SW480 (cell line): ENCODE data around the gene PRSS1.
A peak's percentile ranks its signal among the peaks of the same experiment; 100 is the strongest.

Experiments
- DNase-seq: peaks from one replicate; pipeline ENCODE4 v3.0.0-alpha.2; 2016; ENCODE audit warnings: low spot score

Gene PRSS1

GRCh38 chr7:142795339-142795863, 46.1 kb downstream of the PRSS1 start:
- peak; percentile 97 for DNase-seq

- no peak for DNase-seq
Measured at GRCh38 chr7:142796001-142796500, 46.8 kb downstream of the PRSS1 start.

GRCh38 chr7:142796501-142797390, 47.5 kb downstream of the PRSS1 start:
- DNase-seq = no peak

GRCh38 chr7:142797391-142798377, 48.4 kb downstream of the PRSS1 start:
- no peak for DNase-seq

- no peak for DNase-seq
Measured at GRCh38 chr7:142798451-142799436, 49.5 kb downstream of the PRSS1 start.

GRCh38 chr7:142799437-142799835, 50.2 kb downstream of the PRSS1 start:
- no peak for DNase-seq

GRCh38 chr7:142800088-142800487, 50.8 kb downstream of the PRSS1 start:
- DNase-seq = no peak

GRCh38 chr7:142800699-142801260, 51.5 kb downstream of the PRSS1 start:
- no peak for DNase-seq

GRCh38 chr7:142801601-142802295, 52.5 kb downstream of the PRSS1 start:
- no peak for DNase-seq

- no peak for DNase-seq
Measured at GRCh38 chr7:142802301-142802700, 53.0 kb downstream of the PRSS1 start.
